Colon (tissue), 2 donors: ENCODE data around the gene EML5.

ENCODE experiments used
- FAIRE-seq: peaks from 2 replicates; lab custom pipeline; 2012; peaks lifted over from hg19 to GRCh38; lab: Jason Lieb, UNC
- donor health status: control.
- donor health status: control.

The EML5 gene

GRCh38 chr14:88614218-88614907 lies 178.4 kb downstream of the EML5 start:
- no peak for FAIRE-seq

- FAIRE-seq = no peak
Measured at GRCh38 chr14:88613552-88614010, 179.2 kb downstream of the EML5 start.

GRCh38 chr14:88612981-88613380 lies 179.8 kb downstream of the EML5 start:
- FAIRE-seq = no peak

- FAIRE-seq = no peak
Measured at GRCh38 chr14:88611878-88612277, 180.9 kb downstream of the EML5 start.

GRCh38 chr14:88607829-88608228 lies 184.9 kb downstream of the EML5 start:
- no peak for FAIRE-seq

GRCh38 chr14:88605594-88605993 lies 187.2 kb downstream of the EML5 start:
- no peak for FAIRE-seq

GRCh38 chr14:88604212-88604611 lies 188.5 kb downstream of the EML5 start:
- no peak for FAIRE-seq

- FAIRE-seq = no peak
Measured at GRCh38 chr14:88599761-88600439, 192.9 kb downstream of the EML5 start.

- no peak for FAIRE-seq
Measured at GRCh38 chr14:88599326-88599725, 193.4 kb downstream of the EML5 start.

- FAIRE-seq = no peak
Measured at GRCh38 chr14:88598097-88598675, 194.6 kb downstream of the EML5 start.

- FAIRE-seq = no peak
Measured at GRCh38 chr14:88597601-88598000, 195.2 kb downstream of the EML5 start.

GRCh38 chr14:88597038-88597437 lies 195.7 kb downstream of the EML5 start:
- no peak for FAIRE-seq

- no peak for FAIRE-seq
Measured at GRCh38 chr14:88592031-88592430, 200.7 kb downstream of the EML5 start.

- no peak for FAIRE-seq
Measured at GRCh38 chr14:88590173-88590572, 202.6 kb downstream of the EML5 start.

GRCh38 chr14:88588081-88588480 lies 204.7 kb downstream of the EML5 start:
- FAIRE-seq = no peak

- FAIRE-seq = no peak
Measured at GRCh38 chr14:88584451-88584850, 208.3 kb downstream of the EML5 start.

- FAIRE-seq = no peak
Measured at GRCh38 chr14:88576222-88576621, 216.5 kb downstream of the EML5 start.

GRCh38 chr14:88572117-88572516 lies 220.6 kb downstream of the EML5 start:
- FAIRE-seq = no peak

GRCh38 chr14:88568196-88568595 lies 224.6 kb downstream of the EML5 start:
- no peak for FAIRE-seq

GRCh38 chr14:88565427-88565826 lies 227.3 kb downstream of the EML5 start:
- FAIRE-seq = no peak

GRCh38 chr14:88563845-88564244 lies 228.9 kb downstream of the EML5 start:
- no peak for FAIRE-seq

- FAIRE-seq = no peak
Measured at GRCh38 chr14:88562831-88563686, 229.7 kb downstream of the EML5 start, which contains the start of gene ZC3H14. ZC3H14 (plus strand) TSS chr14:88563037; CDS start chr14:88563134, 97 bp downstream.

GRCh38 chr14:88562532-88562830 lies 230.3 kb downstream of the EML5 start:
- FAIRE-seq = no peak
